Measurements from ENCODE around the gene WRAP53.

WRAP53 gene

GRCh38 chr17:7712111-7712771 lies 24.0 kb downstream of the WRAP53 start:
- TF ChIP-seq, protein P1, sequence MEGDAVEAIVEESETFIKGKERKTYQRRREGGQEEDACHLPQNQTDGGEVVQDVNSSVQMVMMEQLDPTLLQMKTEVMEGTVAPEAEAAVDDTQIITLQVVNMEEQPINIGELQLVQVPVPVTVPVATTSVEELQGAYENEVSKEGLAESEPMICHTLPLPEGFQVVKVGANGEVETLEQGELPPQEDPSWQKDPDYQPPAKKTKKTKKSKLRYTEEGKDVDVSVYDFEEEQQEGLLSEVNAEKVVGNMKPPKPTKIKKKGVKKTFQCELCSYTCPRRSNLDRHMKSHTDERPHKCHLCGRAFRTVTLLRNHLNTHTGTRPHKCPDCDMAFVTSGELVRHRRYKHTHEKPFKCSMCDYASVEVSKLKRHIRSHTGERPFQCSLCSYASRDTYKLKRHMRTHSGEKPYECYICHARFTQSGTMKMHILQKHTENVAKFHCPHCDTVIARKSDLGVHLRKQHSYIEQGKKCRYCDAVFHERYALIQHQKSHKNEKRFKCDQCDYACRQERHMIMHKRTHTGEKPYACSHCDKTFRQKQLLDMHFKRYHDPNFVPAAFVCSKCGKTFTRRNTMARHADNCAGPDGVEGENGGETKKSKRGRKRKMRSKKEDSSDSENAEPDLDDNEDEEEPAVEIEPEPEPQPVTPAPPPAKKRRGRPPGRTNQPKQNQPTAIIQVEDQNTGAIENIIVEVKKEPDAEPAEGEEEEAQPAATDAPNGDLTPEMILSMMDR (IDR thresholded peaks at IDR 0.05; ENCODE audit: extremely low read depth, missing control alignments), result no peak
- no peak for DNase-seq (ENCODE audit: low spot score)

DNA sequence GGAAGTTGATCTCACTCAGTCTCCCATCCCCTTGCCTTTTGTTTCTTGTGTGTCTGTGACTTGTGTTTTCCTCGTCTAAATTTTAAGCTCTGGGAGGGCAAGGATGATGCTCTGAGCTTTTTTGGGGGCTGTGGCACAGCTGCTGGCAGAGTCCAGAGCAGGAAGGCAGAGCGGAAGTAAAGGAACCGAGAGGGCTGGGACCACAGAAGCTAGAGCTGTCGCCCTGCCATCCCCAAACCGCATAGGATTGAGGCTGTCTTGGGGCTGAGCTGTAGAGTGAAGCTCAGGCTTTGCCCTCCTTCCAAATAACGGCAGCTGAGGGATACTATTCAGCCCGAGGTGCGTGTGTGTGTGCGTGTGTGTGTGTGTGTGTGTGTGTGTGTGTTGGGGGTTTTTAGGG lies 25.5 kb downstream of the WRAP53 start:
- TF ChIP-seq, protein P1 (IDR thresholded peaks at IDR 0.05; ENCODE audit: extremely low read depth, missing control alignments), result no peak
- no peak for DNase-seq (ENCODE audit: low spot score)

DNA sequence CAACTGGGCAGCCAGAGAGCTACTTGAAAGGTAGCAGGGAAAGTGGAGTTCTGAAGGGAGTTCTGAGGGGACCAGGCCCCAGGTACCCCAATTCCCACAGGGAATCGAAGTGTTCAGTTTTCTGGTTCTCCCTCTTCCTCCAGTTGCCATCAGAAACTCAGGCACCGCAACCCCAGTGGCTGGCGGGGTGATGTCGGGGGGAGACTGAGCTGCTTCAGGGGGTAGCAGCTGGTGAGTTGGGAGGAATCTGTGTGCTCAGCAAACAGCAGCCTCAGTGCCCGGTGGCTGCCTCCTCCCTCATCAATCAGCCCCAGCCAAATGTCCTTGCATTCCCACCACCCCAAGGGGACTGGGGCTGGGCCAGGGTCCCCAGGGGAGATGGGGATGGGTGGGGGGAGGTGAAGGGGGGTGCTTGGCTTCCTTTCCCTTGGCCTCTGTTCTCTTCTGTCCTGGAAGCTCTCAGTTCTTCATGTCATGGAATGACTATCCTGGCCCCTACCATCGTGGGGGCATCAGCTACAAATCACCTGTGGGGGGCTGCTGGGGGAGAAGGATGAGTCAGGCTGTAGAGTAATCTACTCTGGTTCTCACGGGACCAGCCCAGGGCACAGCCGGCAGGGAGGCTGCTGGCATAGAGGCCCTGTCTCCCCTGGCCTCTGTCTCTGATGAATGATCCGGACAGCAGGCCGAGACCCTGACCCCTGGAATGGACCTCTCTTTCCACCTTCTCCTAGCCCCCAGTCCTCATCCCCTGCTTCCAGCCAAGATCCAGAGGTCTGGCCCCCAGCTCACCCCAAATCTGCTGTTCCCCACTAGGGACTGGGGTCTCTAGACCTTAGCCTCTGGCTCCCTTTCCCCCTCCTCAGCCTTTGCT lies 26.7 kb downstream of the WRAP53 start:
- TF ChIP-seq, protein P1 (IDR thresholded peaks at IDR 0.05; ENCODE audit: extremely low read depth, missing control alignments), result no peak
- DNase-seq (ENCODE audit: low spot score), result no peak

- DNase-seq (ENCODE audit: low spot score), result no peak
Measured at GRCh38 chr17:7715936-7716886, 27.9 kb downstream of the WRAP53 start.

DNA sequence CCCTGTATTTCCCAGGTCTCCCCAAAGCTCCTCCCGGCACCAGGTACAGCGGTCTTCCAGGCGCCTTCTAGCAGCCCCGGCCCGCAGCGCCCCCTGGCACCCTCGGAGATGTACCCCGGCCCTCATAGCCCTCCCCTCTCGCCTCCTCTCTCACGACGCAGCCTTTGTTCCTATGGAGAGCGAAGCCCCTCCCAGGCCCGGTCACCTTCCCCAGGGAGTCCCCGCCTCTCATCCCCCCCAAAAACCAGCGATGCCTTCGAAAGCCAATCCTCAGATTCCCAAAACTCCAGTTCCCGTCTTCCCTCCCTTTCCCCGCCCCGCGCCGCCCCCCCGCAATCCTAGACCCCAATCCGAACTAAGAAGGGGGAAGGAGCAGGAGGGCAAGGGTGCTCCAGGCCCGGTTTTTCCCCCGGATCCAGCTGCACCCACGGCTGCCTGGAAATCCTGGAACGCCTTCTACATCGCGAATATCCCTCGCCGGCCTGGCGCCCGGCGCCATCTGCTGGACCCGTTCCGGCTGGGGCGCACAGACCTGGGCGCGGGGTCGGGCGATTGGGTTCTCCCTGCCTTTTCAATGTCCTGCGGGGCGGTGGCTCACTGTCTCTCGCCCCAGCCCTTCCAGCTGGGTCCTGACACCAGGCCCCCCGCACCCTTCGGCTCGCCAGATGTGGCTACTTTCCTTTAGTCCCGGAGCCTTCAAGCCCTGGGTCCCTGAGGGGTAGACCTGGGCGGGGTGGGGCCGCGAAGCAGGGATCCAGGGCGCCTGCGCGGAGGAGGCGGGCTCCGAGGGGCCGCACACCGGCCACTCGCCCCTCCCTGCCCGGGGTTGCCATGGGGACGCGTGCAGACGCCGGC lies 28.9 kb downstream of the WRAP53 start, which contains the start of gene DNAH2:
DNAH2 (plus strand) TSS at position 844 of the 855 bp plus-strand sequence. CDS start 1,991 bp downstream, outside the sequence.
- TF ChIP-seq, protein P1 (IDR thresholded peaks at IDR 0.05; ENCODE audit: extremely low read depth, missing control alignments), result no peak
- DNase-seq (ENCODE audit: low spot score), result peak; percentile 77

More at GRCh38 chr17:7715936-7716886, 27.9 kb downstream of the WRAP53 start:
- TF ChIP-seq, protein P1 (IDR thresholded peaks at IDR 0.05; ENCODE audit: extremely low read depth, missing control alignments), result no peak

DNA sequence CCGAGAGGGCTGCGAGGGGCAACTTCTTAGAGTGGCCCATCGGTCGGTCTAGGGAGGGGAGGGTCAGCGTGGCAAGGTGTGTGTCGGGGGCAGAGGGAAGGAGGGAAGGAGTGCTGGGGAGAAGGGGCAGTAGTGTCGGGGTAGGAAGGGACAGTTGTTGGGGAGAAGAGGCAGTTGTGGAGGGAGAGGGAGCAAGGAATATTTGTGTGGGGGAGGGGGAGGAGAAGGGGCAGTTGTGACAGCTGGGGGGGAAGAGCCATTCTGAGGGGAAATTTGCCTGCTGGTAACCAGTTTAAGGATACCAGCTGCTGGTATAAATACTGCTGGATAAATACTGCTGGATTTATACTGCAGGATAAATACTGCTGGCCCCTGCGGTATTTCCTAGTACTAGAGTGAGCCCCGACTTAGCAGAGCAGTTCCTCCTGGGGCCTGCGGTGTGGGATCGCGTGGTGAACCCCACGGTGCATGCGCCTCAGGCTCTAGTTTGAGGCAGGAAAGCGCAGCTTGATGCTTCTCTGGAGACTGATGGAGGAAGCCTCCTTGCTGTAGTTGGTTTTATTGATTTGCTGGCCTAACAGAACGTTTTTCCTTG lies 29.6 kb downstream of the WRAP53 start:
- TF ChIP-seq, protein P1 (IDR thresholded peaks at IDR 0.05; ENCODE audit: extremely low read depth, missing control alignments), result no peak
- no peak for DNase-seq (ENCODE audit: low spot score)

Measured in GM20000 (cell line).